BJ (cell line): Measurements from ENCODE around the gene RBBP4. TPM values are rescaled to one million over a fixed set of nuclear protein-coding genes. Genes with fewer than 3 reads are reported as not detected.
"Not testable (repeated sequence)": the region's sequence is repeated elsewhere in the genome, so short reads cannot be mapped to it uniquely, and the experiment has no call there.

Experiments
- CTCF ChIA-PET: fragments of 350-600 bp; formaldehyde crosslinking; extraction: SDS; loops from one replicate; lab custom pipeline; 2021; ENCODE audit warnings: antibody characterized with exemption, inconsistent platforms; lab: Yijun Ruan, JAX
- POLR2A ChIA-PET: fragments of 300-600 bp; sonication (Branson Sonifier 250); formaldehyde crosslinking; extraction: SDS; loops from one replicate; lab custom pipeline; 2021; ENCODE audit warnings: antibody characterized with exemption; lab: Charles Lee
- DNase-seq: peaks from one replicate; pipeline ENCODE4 v3.0.0-alpha.2; 2011; ENCODE audit warnings: low read depth
- H3K27me3 ChIP-seq: 2 replicates; pipeline ENCODE4 v1.6.0; 2011; ENCODE audit warnings: low read length; ENCODE audit not compliant: control insufficient read depth, insufficient read depth
- H3K36me3 ChIP-seq: 2 replicates; pipeline ENCODE4 v1.5.1; 2011; ENCODE audit warnings: low read length; ENCODE audit not compliant: control insufficient read depth, insufficient read depth
- H3K4me3 ChIP-seq: 2 replicates; pipeline ENCODE4 v1.5.1; 2011; ENCODE audit warnings: low read depth, mild to moderate bottlenecking, control low read depth, low read length
- polyA plus RNA-seq: library from polyadenylated mRNA; depleted of rRNA; stranded (reverse); fragments of >200 nt; gene quantifications from 2 replicates; pipeline ENCODE4 v1.2.3, GENCODE V29; 2011
- TF ChIP-seq, protein P1 (sequence below): IDR thresholded peaks from 2 replicates; pipeline ENCODE4 v1.5.1; 2011; ENCODE audit warnings: low read depth, mild to moderate bottlenecking, control low read depth, inconsistent platforms, low read length, moderate library complexity; ENCODE audit not compliant: insufficient read depth

The RBBP4 gene
- polyA plus RNA-seq, 1 experiment = 67.0 TPM

DNA sequence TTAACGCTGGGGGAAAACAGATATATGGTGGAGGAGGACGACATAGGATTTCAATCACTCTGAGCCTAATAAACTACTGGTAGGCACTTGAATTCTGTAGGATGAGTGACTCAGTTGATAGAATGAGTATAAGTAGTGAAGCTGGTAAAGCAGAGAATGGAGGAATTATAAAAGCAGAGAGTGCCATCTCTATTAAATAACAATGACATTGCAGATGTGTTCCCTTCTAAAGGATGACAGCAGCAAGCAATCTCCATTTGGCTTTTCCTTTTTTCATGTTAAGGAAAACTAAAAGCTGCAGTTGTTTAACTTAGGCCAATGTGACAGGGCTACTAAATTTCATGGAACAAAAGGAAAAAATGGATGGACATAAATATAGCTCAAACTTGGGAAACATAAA lies 18.2 kb upstream of the RBBP4 start:
- H3K4me3 ChIP-seq = no peak overlapping the region
- TF ChIP-seq, protein P1, sequence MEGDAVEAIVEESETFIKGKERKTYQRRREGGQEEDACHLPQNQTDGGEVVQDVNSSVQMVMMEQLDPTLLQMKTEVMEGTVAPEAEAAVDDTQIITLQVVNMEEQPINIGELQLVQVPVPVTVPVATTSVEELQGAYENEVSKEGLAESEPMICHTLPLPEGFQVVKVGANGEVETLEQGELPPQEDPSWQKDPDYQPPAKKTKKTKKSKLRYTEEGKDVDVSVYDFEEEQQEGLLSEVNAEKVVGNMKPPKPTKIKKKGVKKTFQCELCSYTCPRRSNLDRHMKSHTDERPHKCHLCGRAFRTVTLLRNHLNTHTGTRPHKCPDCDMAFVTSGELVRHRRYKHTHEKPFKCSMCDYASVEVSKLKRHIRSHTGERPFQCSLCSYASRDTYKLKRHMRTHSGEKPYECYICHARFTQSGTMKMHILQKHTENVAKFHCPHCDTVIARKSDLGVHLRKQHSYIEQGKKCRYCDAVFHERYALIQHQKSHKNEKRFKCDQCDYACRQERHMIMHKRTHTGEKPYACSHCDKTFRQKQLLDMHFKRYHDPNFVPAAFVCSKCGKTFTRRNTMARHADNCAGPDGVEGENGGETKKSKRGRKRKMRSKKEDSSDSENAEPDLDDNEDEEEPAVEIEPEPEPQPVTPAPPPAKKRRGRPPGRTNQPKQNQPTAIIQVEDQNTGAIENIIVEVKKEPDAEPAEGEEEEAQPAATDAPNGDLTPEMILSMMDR = no peak
- POLR2A ChIA-PET = no interaction called here
- CTCF ChIA-PET = interaction anchor here (0.9 to 1.0 kb wide), 2 partner anchors 12 to 16 kb away, joined by 3 to 5 read pairs; no protein-coding TSS in a partner anchor
- peaks cover 2% of the 10 kb centered on the region; the same call in 1 of the 2 replicates for H3K36me3 ChIP-seq
- no peaks in the 10 kb centered on the region for H3K27me3 ChIP-seq
- no peak for DNase-seq

- no peak overlapping the region for H3K4me3 ChIP-seq
- TF ChIP-seq, protein P1 = no peak
- H3K36me3 ChIP-seq = 0 out of 2 replicates have a peak, but pooled peaks cover 1% of the 10 kb centered on the region
- DNase-seq = no peak
- POLR2A ChIA-PET = no interaction called here
- no peaks in the 10 kb centered on the region for H3K27me3 ChIP-seq
- CTCF ChIA-PET = interaction anchor here (0.8 kb wide), 1 partner anchor 15 kb away, joined by 3 read pairs; no protein-coding TSS in a partner anchor
These were observed 15.3 kb upstream of the RBBP4 start for GRCh38 chr1:32635508-32636277.

DNA sequence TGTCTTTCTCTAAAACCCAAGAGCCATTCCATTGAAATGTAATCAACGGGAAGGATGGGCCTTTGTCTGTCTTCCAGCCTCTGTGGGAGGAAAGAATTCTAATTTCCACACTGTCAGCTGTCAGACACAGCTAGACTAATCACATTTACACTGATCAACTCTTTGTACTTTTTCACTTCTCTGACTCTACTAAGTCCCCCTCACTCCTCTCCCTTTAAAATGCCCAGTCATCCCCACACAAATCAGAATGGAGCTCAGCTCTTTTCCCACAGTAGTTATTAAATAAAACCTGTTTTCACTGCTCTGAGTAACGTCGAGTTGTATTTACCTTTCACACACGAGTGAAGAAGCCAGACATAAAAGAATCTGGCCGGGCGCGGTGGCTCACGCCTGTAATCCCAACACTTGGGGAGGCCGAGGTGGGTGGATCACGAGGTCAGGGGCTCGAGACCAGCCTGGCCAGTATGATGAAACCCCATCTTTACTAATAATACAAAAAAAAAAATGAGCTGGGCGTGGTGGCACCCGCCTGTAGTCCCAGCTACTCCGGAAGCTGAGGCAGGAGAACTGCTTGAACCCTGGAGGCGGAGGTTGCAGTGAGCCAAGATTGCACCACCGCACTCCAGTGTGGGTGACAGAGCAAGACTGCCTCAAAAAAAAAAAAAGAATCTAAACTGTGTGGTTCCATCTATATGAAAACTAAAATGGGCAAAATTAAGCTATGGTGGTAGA lies 13.9 kb upstream of the RBBP4 start:
- H3K4me3 ChIP-seq = no peak overlapping the region
- CTCF ChIA-PET = interaction anchor here (0.6 to 0.8 kb wide), 2 partner anchors 15 to 16 kb away, joined by 3 read pairs; no protein-coding TSS in a partner anchor
- H3K36me3 ChIP-seq = 0 out of 2 replicates have a peak, but pooled peaks cover 1% of the 10 kb centered on the region
- H3K27me3 ChIP-seq = no peaks in the 10 kb centered on the region
- TF ChIP-seq, protein P1 = no peak
- POLR2A ChIA-PET = no interaction called here
- DNase-seq = no peak

GRCh38 chr1:32639489-32640075 lies 11.4 kb upstream of the RBBP4 start:
- CTCF ChIA-PET = interaction anchor here (0.7 to 1.3 kb wide), 3 partner anchors 8 to 21 kb away, joined by 3 to 4 read pairs (median 4); no protein-coding TSS in a partner anchor
- no peaks in the 10 kb centered on the region for H3K27me3 ChIP-seq
- H3K36me3 ChIP-seq = no peaks in the 10 kb centered on the region
- POLR2A ChIA-PET = interaction anchor here (0.6 to 1.2 kb wide), 2 partner anchors 11 to 135 kb away, joined by 4 to 5 read pairs; partner anchors contain the start of gene RBBP4
- peak; percentile 61 for DNase-seq
- no peak overlapping the region for H3K4me3 ChIP-seq
- TF ChIP-seq, protein P1 = no peak

DNA sequence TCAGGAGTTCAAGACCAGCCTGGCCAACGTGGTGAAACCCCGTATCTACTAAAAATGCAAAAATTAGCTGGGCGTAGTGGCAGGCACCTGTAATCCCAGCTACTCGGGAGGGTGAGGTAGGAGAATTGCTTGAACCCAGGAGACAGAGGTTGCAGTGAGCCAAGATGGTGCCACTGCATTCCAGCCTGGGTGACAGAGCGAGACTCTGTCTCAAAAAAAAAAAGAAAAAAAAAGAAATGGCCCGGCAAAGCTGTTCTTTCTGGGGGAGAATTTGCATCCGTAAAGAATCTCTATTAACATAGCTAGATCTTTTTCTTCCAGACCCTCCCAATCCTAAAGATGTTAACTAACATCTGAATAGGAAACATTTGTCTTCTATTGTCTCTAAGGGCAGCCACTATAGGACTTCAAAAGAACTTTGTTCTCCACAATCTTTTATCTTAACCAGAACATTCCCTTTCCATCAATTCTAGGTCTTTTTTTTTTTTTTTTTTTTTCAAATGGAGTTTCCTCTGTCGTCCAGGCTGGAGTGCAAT lies 8.6 kb upstream of the RBBP4 start:
- CTCF ChIA-PET, DNase-seq, H3K27me3 ChIP-seq, H3K36me3 ChIP-seq, H3K4me3 ChIP-seq: not testable (repeated sequence)
- POLR2A ChIA-PET = interaction anchor here (0.6 kb wide), 1 partner anchor 307 kb away, joined by 4 read pairs; the partner anchor contains the start of gene MARCKSL1
